K562 (cell line): ENCODE results near the gene CSKMT. TPM values are rescaled to one million over a fixed set of nuclear protein-coding genes. Genes with fewer than 3 reads are reported as not detected.

Experiments
- ATAC-seq: fragments of 200-7000 bp; cut with Tn5 transposase; 3 replicates; pipeline ENCODE4 v1.9.1; 2020; ENCODE audit warnings: moderate library complexity
- BruUV-seq: library from RNA; stranded (reverse); fragments of 400-500 nt; replicated peaks from 2 replicates; lab custom pipeline; 2021; lab: Mats Ljungman, UMichigan
- CTCF ChIA-PET: fragments of 300-600 bp; formaldehyde crosslinking; extraction: SDS; loops from one replicate; lab custom pipeline; 2021; ENCODE audit warnings: low intra/inter-chr PET ratio; lab: Yijun Ruan, JAX
- POLR2A ChIA-PET: fragments of 300-600, 350-650 bp; sonication (Branson Sonifier 250); formaldehyde crosslinking; extraction: SDS; loops from one replicate; lab custom pipeline; 2021; ENCODE audit warnings: antibody characterized with exemption, inconsistent platforms; lab: Yijun Ruan, JAX
- DNase-seq, 4 experiments: peaks; one replicate each; pipeline versions ENCODE4 v3.0.0 to v3.0.0-alpha.2; 2011 to 2018; ENCODE audit warnings: low spot score in 3 of 4, mixed read lengths in 3 of 4; ENCODE audit errors: extremely low read depth in 1 of 4
- FAIRE-seq: peaks from 2 replicates; lab custom pipeline; 2011; peaks lifted over from hg19 to GRCh38; lab: Jason Lieb, UNC
- H2AFZ ChIP-seq: 2 replicates; pipeline ENCODE4 v1.6.0; 2011; ENCODE audit warnings: low read depth, low read length, control low read depth, inconsistent platforms
- H3K27ac ChIP-seq: fragments of 200-600 bp; 3 replicates; pipeline ENCODE4 v1.8.0; 2011; ENCODE audit warnings: low read depth, mild to moderate bottlenecking, control low read depth, inconsistent platforms, low read length, moderate library complexity, mixed read lengths; ENCODE audit errors: extremely low read depth
- H3K27me3 ChIP-seq, 2 experiments: fragments of 300-600 bp in 1 of 2; 2 replicates in 1 of 2; 3 replicates in 1 of 2; pipeline versions ENCODE4 v1.6.0 to v1.8.0; 2011; ENCODE audit warnings: inconsistent platforms in 2 of 2, low read length in 2 of 2, mild to moderate bottlenecking in 1 of 2, mixed read lengths in 1 of 2, moderate library complexity in 1 of 2; ENCODE audit not compliant: control insufficient read depth in 2 of 2, insufficient read depth in 2 of 2
- H3K36me3 ChIP-seq: fragments of 300-600 bp; 3 replicates; pipeline ENCODE4 v1.8.0; 2011; ENCODE audit warnings: mild to moderate bottlenecking, low read length, inconsistent platforms; ENCODE audit not compliant: control insufficient read depth, insufficient read depth
- H3K4me1 ChIP-seq, 2 experiments: fragments of 200-600 bp in 1 of 2; replicated peaks in 1 of 2; 2 replicates in 1 of 2; 3 replicates in 1 of 2; pipeline versions ENCODE4 v1.5.1 to v1.8.0; 2011; ENCODE audit warnings: inconsistent platforms in 2 of 2, low read length in 2 of 2, mild to moderate bottlenecking in 1 of 2, mixed read lengths in 1 of 2, moderate library complexity in 1 of 2; ENCODE audit not compliant: control insufficient read depth in 2 of 2, insufficient read depth in 2 of 2
- H3K4me2 ChIP-seq: 2 replicates; pipeline ENCODE4 v1.6.1; 2011; ENCODE audit warnings: low read length, control low read depth, inconsistent platforms, mixed read lengths; ENCODE audit not compliant: insufficient read depth
- H3K4me3 ChIP-seq: fragments of 200-600 bp; sonication (generic), shearing (Covaris generic); 2 replicates; pipeline ENCODE4 v1.5.1; 2016; ENCODE audit warnings: control low read depth, inconsistent platforms
- H3K79me2 ChIP-seq: fragments of 200-600 bp; 3 replicates; pipeline ENCODE4 v1.8.0; 2011; ENCODE audit warnings: low read length, inconsistent platforms; ENCODE audit not compliant: control insufficient read depth, insufficient read depth
- H3K9ac ChIP-seq, 2 experiments: 2 replicates each; pipeline versions ENCODE4 v1.6.0 to v1.6.1; 2011; ENCODE audit warnings: low read depth in 2 of 2, low read length in 2 of 2, control low read depth in 1 of 2, inconsistent platforms in 1 of 2, mild to moderate bottlenecking in 1 of 2, mixed read lengths in 1 of 2; ENCODE audit not compliant: insufficient read depth in 1 of 2
- H3K9me1 ChIP-seq: one replicate; pipeline ENCODE4 v1.6.0; 2011; ENCODE audit warnings: inconsistent platforms, mild to moderate bottlenecking, low read length, moderate library complexity; ENCODE audit not compliant: control insufficient read depth, insufficient read depth
- H3K9me3 ChIP-seq: replicated peaks from 2 replicates; pipeline ENCODE4 v1.5.1; 2011; ENCODE audit warnings: low read depth, low read length, inconsistent platforms; ENCODE audit not compliant: control insufficient read depth, insufficient read depth
- H4K20me1 ChIP-seq: replicated peaks from 2 replicates; pipeline ENCODE4 v1.6.1; 2011; ENCODE audit warnings: low read length, inconsistent platforms, mixed read lengths; ENCODE audit not compliant: control insufficient read depth, insufficient read depth
- BRD4 ChIP-seq: fragments of 200-600 bp; sonication (generic); IDR thresholded peaks from 2 replicates; pipeline ENCODE4 v1.6.1; 2017; ENCODE audit warnings: inconsistent platforms
- CSDE1 ChIP-seq, 2 experiments: fragments of 450-650 bp; IDR thresholded peaks; 2 replicates each; pipeline ENCODE4 v1.6.1; 2016; ENCODE audit warnings: mild to moderate bottlenecking in 1 of 2
- CUX1 ChIP-seq: fragments of 200-800 bp; sonication (Bioruptor generic); IDR thresholded peaks from 2 replicates; pipeline ENCODE4 v1.6.1; 2016; ENCODE audit warnings: missing genetic modification characterization, missing compliant biosample characterization
- DNMT1 ChIP-seq: fragments of 450-650 bp; IDR thresholded peaks from 2 replicates; pipeline ENCODE4 v1.6.1; 2016; ENCODE audit warnings: antibody characterized with exemption, mild to moderate bottlenecking
- MXI1 ChIP-seq: IDR thresholded peaks from 2 replicates; pipeline ENCODE4 v1.6.1; 2011; ENCODE audit warnings: low read depth, mild to moderate bottlenecking, improper control_type of control experiment, low read length
- NCOR1 ChIP-seq: fragments of 450-650 bp; IDR thresholded peaks from 2 replicates; pipeline ENCODE4 v1.6.1; 2016; ENCODE audit warnings: mild to moderate bottlenecking, moderate library complexity
- PHB2 ChIP-seq: fragments of 450-650 bp; IDR thresholded peaks from 2 replicates; pipeline ENCODE4 v1.6.1; 2017; ENCODE audit warnings: low read depth
- POLR2A ChIP-seq: fragments of 450-650 bp; conservative IDR thresholded peaks from 2 replicates; pipeline ENCODE4 v1.6.1; 2016
- RBFOX2 ChIP-seq: fragments of 200-400 bp; formaldehyde crosslinking; IDR thresholded peaks from 2 replicates; pipeline ENCODE4 v1.6.1; 2017; ENCODE audit warnings: low read depth, mild to moderate bottlenecking, low read length, moderate library complexity
- SIN3A ChIP-seq, 2 experiments: fragments of 150-350 bp in 1 of 2; IDR thresholded peaks; 2 replicates each; pipeline ENCODE4 v1.6.1; 2011 to 2016; ENCODE audit warnings: borderline replicate concordance in 2 of 2, low read depth in 2 of 2, low read length in 2 of 2, mild to moderate bottlenecking in 2 of 2, moderate library complexity in 2 of 2; ENCODE audit not compliant: control insufficient read depth in 1 of 2
- SIRT6 ChIP-seq: IDR thresholded peaks from one replicate; pipeline ENCODE4 v1.6.1; 2012; ENCODE audit warnings: low read depth, mild to moderate bottlenecking, control low read depth, inconsistent platforms, low read length, moderate library complexity
- SUPT5H ChIP-seq: fragments of 450-650 bp; IDR thresholded peaks from 2 replicates; pipeline ENCODE4 v1.6.1; 2016
- ZNF324 ChIP-seq: fragments of 250-450 bp; sonication (Bioruptor Pico); IDR thresholded peaks from 2 replicates; pipeline ENCODE4 v1.4.0; 2020; ENCODE audit warnings: mild to moderate bottlenecking
- ZNF699 ChIP-seq: fragments of 250-450 bp; sonication (Bioruptor Pico); IDR thresholded peaks from 2 replicates; pipeline ENCODE4 v1.8.0; 2021; ENCODE audit warnings: mild to moderate bottlenecking, moderate library complexity; ENCODE audit not compliant: insufficient replicate concordance
- WGBS: fragments of 100-300 bp; shearing (Covaris generic); methylation state at CpG from one replicate; pipeline ENCODE4 v1.1.6; 2016; ENCODE audit warnings: low coverage, mixed read lengths; ENCODE audit not compliant: insufficient coverage; ENCODE audit errors: missing lambda C conversion rate; 5-methylcytosine and 5-hydroxymethylcytosine counted together
- in situ Hi-C: fragments of 300-500 bp; cut with MboI; formaldehyde crosslinking; loops from 4 replicates; pipeline ENCODE4 v1.15.0; 2018; ENCODE audit warnings: inconsistent platforms, mixed read lengths
- intact Hi-C: fragments of 100-400 bp; cut with micrococcal nuclease; formaldehyde crosslinking; loops from 2 replicates; pipeline ENCODE4 v1.14.2; 2022
- polyA plus RNA-seq, 8 experiments: library from polyadenylated mRNA; depleted of rRNA in 4 of 8; stranded (reverse) in 5 of 8; unstranded in 3 of 8; fragments of >200 nt; fragmentation: Nextera tagmentation in 2 of 8; fragmentation: Illumina TruSeq in 1 of 8; extraction: Ambion mirVana in 2 of 8; extraction: Trizol in 1 of 8; gene quantifications; 2 replicates each; pipeline versions ENCODE4 v1.2.1 to v1.2.3, GENCODE V29; 2011 to 2014; ENCODE audit warnings: inconsistent platforms in 1 of 8, missing spikeins in 1 of 8
- total RNA-seq, 7 experiments: library from RNA; depleted of rRNA in 6 of 7; stranded (reverse); fragments of >200 nt in 6 of 7; fragmentation: Illumina TruSeq in 2 of 7; extraction: Trizol in 2 of 7; gene quantifications; 2 replicates each; pipeline versions ENCODE4 v1.2.1 to v1.2.3, GENCODE V29; 2011 to 2021; ENCODE audit warnings: low replicate concordance in 1 of 7

The CSKMT gene
- total and polyA plus RNA-seq, 9 of the 15 experiments (the other 6 are each of a cell fraction or from before 2014, with no cell fraction given), result 10.3 to 108 (median 27.2) TPM

GRCh38 chr11:62666259-62666926 lies 1.3 kb downstream of the CSKMT start (continued):
- TF ChIP-seq SIRT6, result peak; percentile 52
- TF ChIP-seq SIN3A (IDR thresholded peaks at IDR 0.05; ENCODE audit: borderline replicate concordance in 2 of 2, control insufficient read depth in 1 of 2, low read depth in 2 of 2, low read length in 2 of 2), result 0 out of 4 replicates have a peak, but pooled peaks of 1 of the 2 experiments have one; percentile 7
- 0 out of 2 replicates have a peak, but pooled peaks have one; percentile 2 for TF ChIP-seq RBFOX2

- DNase-seq, result peak in 2 of 4 experiments; percentile 4 to 46
- H3K4me2 ChIP-seq, result peak overlapping the region; percentile 97
- intact Hi-C loops, result loop anchor here (5.0 kb wide), 1 partner anchor 175 kb away; no protein-coding TSS in a partner anchor
- peaks cover 19 to 52% of the 10 kb centered on the region in 2 experiments; a peak in 4 of 5 replicates for H3K4me1 ChIP-seq
- CTCF ChIA-PET, result no interaction called here
- H3K36me3 ChIP-seq, result peaks cover 45% of the 10 kb centered on the region
- H3K27ac ChIP-seq, result peak overlapping the region; percentile 72
- peaks cover 94% of the 10 kb centered on the region for H3K79me2 ChIP-seq
- WGBS, result 15% methylated on average over 2 of the region's 2 CpGs
- in situ Hi-C loops, result no loop called here
- H3K9ac ChIP-seq, result peak overlapping the region; percentile 76 to 85; a peak in 3 of 4 replicates
- no peak for FAIRE-seq
- ATAC-seq, result no peak
- no TSS peak for BruUV-seq
- no peaks in the 10 kb centered on the region for H3K27me3 ChIP-seq
- H3K9me3 ChIP-seq, result no peaks in the 10 kb centered on the region
- peak overlapping the region; percentile 73 for H3K4me3 ChIP-seq
- H4K20me1 ChIP-seq, result peaks cover 7% of the 10 kb centered on the region; the same call in 1 of the 2 replicates
- TF ChIP-seq NCOR1, result 0 out of 2 replicates have a peak, but pooled peaks have one; percentile 4
- no peak for TF ChIP-seq CSDE1 (IDR thresholded peaks at IDR 0.05)
- no peak for TF ChIP-seq BRD4
- no peak for TF ChIP-seq ZNF699 (CRISPR knock-in tag)
- no peak for TF ChIP-seq CUX1 (CRISPR knock-in tag)
- peak; percentile 37; the same call in 1 of the 2 replicates for TF ChIP-seq SUPT5H
- TF ChIP-seq DNMT1, result no peak
- TF ChIP-seq POLR2A, result peak; percentile 24; the same call in 1 of the 2 replicates
- no peak for TF ChIP-seq ZNF324 (CRISPR knock-in tag)
- no peak for TF ChIP-seq MXI1
- no peak for TF ChIP-seq PHB2
- no peak overlapping the region for H2AFZ ChIP-seq
- no peaks in the 10 kb centered on the region for H3K9me1 ChIP-seq
- POLR2A ChIA-PET, result interaction anchor here (0.6 to 8.8 kb wide), 17 partner anchors 10 to 188 kb away, joined by 3 to 161 read pairs (median 5); partner anchors contain the start of genes B3GAT3, EML3, GANAB and INTS5
Measured at GRCh38 chr11:62667460-62667859, 2.3 kb downstream of the CSKMT start.
